SU-DHL-6 (cell line): ENCODE results near the gene TFIP11.

Experiments
- H2AFZ ChIP-seq: fragments of 200-600 bp; sonication (generic); 2 replicates; pipeline ENCODE4 v1.6.1; 2014; ENCODE audit warnings: low read depth, mild to moderate bottlenecking, moderate library complexity, mixed read lengths, antibody characterized with exemption, low read length; ENCODE audit not compliant: severe bottlenecking
- H3F3A ChIP-seq: fragments of 200-600 bp; shearing (Covaris generic); 2 replicates; pipeline ENCODE4 v1.6.0; 2016; ENCODE audit warnings: antibody characterized with exemption, mild to moderate bottlenecking; ENCODE audit not compliant: insufficient read depth
- H3K27ac ChIP-seq: fragments of 200-600 bp; sonication (generic); 2 replicates; pipeline ENCODE4 v1.5.1; 2016; ENCODE audit warnings: low read depth, mild to moderate bottlenecking, low read length, moderate library complexity, mixed read lengths
- H3K27me3 ChIP-seq: fragments of 200-600 bp; sonication (generic), shearing (Covaris generic); 2 replicates; pipeline ENCODE4 v1.6.0; 2014; ENCODE audit warnings: mild to moderate bottlenecking, low read length
- H3K36me3 ChIP-seq: fragments of 200-600 bp; sonication (generic); 2 replicates; pipeline ENCODE4 v1.6.1; 2014; ENCODE audit warnings: mild to moderate bottlenecking, low read length, mixed read lengths
- H3K4me2 ChIP-seq: fragments of 300-600, 200-600 bp; shearing (Covaris generic), sonication (generic); 2 replicates; pipeline ENCODE4 v1.6.0; 2014; ENCODE audit warnings: low read length, low read depth, mild to moderate bottlenecking; ENCODE audit not compliant: poor library complexity, severe bottlenecking
- H3K4me3 ChIP-seq: fragments of 200-600 bp; sonication (generic); 2 replicates; pipeline ENCODE4 v1.5.1; 2014; ENCODE audit warnings: antibody characterized with exemption, low read length, mild to moderate bottlenecking, mixed read lengths; ENCODE audit not compliant: insufficient read depth, poor library complexity, severe bottlenecking
- H3K79me2 ChIP-seq: fragments of 200-600 bp; sonication (generic); 2 replicates; pipeline ENCODE4 v1.6.1; 2014; ENCODE audit warnings: mild to moderate bottlenecking, low read length, moderate library complexity; ENCODE audit not compliant: insufficient read depth
- H3K9ac ChIP-seq: fragments of 200-600 bp; sonication (generic); 2 replicates; pipeline ENCODE4 v1.7.0; 2014; ENCODE audit warnings: mild to moderate bottlenecking, low read length
- H3K9me2 ChIP-seq: fragments of 200-600 bp; sonication (generic); replicated peaks from 2 replicates; pipeline ENCODE4 v1.6.1; 2014; ENCODE audit warnings: low read length; ENCODE audit not compliant: insufficient read depth
- H3K9me3 ChIP-seq: fragments of 200-600 bp; sonication (generic); 2 replicates; pipeline ENCODE4 v1.6.1; 2014; ENCODE audit warnings: low read length, mixed read lengths; ENCODE audit not compliant: insufficient read depth
- H4K20me1 ChIP-seq: fragments of 200-600 bp; sonication (generic); 2 replicates; pipeline ENCODE4 v1.6.1; 2014; ENCODE audit warnings: low read depth, mild to moderate bottlenecking, antibody characterized with exemption, low read length, moderate library complexity, mixed read lengths
- EZH2phosphoT487 ChIP-seq: fragments of 200-600 bp; sonication (generic), shearing (Covaris generic); conservative IDR thresholded peaks from 2 replicates; pipeline ENCODE4 v1.6.1; 2018; ENCODE audit warnings: mild to moderate bottlenecking, antibody characterized with exemption, low read length, moderate library complexity, mixed read lengths
- TF ChIP-seq, protein P1 (sequence below): fragments of 200-600 bp; sonication (generic); IDR thresholded peaks from one replicate; pipeline ENCODE4 v1.5.1; 2017; ENCODE audit warnings: antibody characterized with exemption, mild to moderate bottlenecking, low read length, moderate library complexity; ENCODE audit not compliant: insufficient read depth, poor library complexity, severe bottlenecking

Gene TFIP11

DNA sequence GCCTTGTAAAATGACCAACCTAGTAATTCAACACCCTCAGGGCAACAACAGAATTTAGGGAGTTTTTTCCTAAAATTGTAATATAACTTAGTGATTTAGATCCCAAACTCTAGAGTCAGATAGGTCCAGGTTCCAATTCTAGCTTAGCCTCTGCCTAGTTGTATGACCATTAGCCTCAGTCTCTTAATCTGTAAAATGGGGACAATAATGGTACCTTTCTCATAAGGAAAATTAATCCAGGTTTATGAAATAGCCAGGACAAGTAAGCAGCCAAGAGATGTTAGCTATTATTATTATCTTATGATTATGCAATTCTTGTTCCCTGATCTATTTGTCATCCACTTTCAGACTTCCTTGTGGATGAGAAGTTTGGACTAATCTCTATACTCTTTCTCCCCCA lies 4.1 kb downstream of the TFIP11 start:
- Histone ChIP-seq H2AFZ (no peak overlapping the region), H3K9me2 (no peaks in the 10 kb centered on the region), H3F3A (peaks cover 4% of the 10 kb centered on the region; the same call in 1 of the 2 replicates), H3K4me3 (no peak overlapping the region), H3K9ac (no peak overlapping the region), H4K20me1 (no peaks in the 10 kb centered on the region), H3K27ac (no peak overlapping the region), H3K79me2 (peaks cover 18% of the 10 kb centered on the region), H3K27me3 (no peaks in the 10 kb centered on the region), H3K9me3 (no peaks in the 10 kb centered on the region), H3K4me2 (no peak overlapping the region), H3K36me3 (peaks cover 16% of the 10 kb centered on the region)
- TF ChIP-seq, protein P1, sequence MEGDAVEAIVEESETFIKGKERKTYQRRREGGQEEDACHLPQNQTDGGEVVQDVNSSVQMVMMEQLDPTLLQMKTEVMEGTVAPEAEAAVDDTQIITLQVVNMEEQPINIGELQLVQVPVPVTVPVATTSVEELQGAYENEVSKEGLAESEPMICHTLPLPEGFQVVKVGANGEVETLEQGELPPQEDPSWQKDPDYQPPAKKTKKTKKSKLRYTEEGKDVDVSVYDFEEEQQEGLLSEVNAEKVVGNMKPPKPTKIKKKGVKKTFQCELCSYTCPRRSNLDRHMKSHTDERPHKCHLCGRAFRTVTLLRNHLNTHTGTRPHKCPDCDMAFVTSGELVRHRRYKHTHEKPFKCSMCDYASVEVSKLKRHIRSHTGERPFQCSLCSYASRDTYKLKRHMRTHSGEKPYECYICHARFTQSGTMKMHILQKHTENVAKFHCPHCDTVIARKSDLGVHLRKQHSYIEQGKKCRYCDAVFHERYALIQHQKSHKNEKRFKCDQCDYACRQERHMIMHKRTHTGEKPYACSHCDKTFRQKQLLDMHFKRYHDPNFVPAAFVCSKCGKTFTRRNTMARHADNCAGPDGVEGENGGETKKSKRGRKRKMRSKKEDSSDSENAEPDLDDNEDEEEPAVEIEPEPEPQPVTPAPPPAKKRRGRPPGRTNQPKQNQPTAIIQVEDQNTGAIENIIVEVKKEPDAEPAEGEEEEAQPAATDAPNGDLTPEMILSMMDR = no peak
- no peak for TF ChIP-seq EZH2phosphoT487

DNA sequence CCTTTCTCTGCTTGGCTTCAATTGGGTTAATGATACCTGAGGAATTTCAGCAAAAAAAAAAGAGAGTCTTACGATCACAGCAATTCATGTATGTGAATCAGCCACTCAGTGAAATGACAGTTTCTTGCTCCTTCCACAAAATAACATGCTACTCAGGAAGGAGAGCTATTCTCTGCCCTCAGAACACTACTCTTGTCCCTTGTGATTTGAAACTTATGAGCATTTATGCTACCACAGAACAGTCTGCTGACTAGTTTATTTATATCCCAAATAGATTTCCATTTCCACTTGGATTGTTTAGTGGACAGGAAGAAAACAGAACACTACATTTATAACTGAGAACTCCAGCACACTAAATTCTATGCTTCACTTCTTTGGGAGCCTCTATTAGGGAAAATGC lies 8.5 kb downstream of the TFIP11 start:
- no peak overlapping the region for H3K4me2 ChIP-seq
- no peak overlapping the region for H3K9ac ChIP-seq
- H3K27ac ChIP-seq = peak overlapping the region; percentile 49; the same call in 1 of the 2 replicates

DNA sequence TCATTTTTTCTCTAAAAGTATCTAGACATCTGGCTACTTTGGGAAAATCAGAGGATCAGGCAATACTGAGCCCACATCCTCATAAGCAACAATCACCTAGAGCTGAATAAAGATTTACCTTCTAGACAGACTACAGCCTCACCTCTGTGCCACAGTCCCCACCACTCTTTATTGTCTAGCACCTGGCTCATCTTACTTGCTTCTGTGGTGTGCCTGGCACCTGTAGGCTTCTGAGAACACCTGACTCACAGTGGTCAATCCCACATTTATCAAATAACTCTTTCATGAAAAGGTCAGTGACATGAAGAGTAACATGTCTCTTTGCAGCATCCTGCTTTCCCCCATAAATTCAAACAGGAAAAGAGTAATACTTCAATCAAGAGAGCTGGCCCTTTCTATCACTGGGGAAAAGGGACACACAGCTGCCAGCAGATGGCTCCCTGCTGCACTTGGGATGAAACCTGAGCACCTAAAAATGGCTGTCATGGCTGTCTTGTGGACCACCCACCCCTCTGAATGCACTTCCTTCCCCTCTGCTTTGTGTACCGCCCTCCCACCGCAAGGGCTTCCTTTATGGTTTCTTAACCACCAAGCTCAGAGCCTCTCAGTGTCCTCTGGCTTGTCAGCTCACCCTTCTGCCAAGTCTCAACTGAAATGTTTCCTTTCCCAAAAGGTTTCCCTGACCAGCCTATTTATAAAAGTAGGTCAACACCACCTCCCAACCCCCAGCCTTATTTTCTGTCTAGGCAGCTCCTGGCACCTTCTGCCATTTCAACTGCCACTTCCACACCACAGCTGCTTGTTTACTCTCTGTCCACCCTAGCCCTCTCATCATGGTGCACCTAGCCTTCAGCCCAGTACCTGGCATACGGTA lies 9.3 kb downstream of the TFIP11 start:
- peak overlapping the region; percentile 14; the same call in 1 of the 2 replicates for H3K9ac ChIP-seq

More for the DNA sequence above, 8.5 kb downstream of the TFIP11 start:
- H3K79me2 ChIP-seq = no peaks in the 10 kb centered on the region
- H4K20me1 ChIP-seq = no peaks in the 10 kb centered on the region
- no peaks in the 10 kb centered on the region for H3K9me2 ChIP-seq
- TF ChIP-seq, protein P1 = no peak
- TF ChIP-seq EZH2phosphoT487 = no peak
- no peaks in the 10 kb centered on the region for H3K27me3 ChIP-seq
- no peak overlapping the region for H3K4me3 ChIP-seq
- no peak overlapping the region for H2AFZ ChIP-seq
- peaks cover 4% of the 10 kb centered on the region; the same call in 1 of the 2 replicates for H3F3A ChIP-seq
- no peaks in the 10 kb centered on the region for H3K9me3 ChIP-seq
- H3K36me3 ChIP-seq = peaks cover 39% of the 10 kb centered on the region

More for the DNA sequence above, 9.3 kb downstream of the TFIP11 start:
- Histone ChIP-seq H3K9me3 (no peaks in the 10 kb centered on the region), H3K4me2 (peak overlapping the region; percentile 9), H4K20me1 (no peaks in the 10 kb centered on the region), H2AFZ (no peak overlapping the region), H3F3A (peaks cover 4% of the 10 kb centered on the region; the same call in 1 of the 2 replicates), H3K4me3 (no peak overlapping the region), H3K27ac (peak overlapping the region; percentile 49), H3K36me3 (peaks cover 39% of the 10 kb centered on the region), H3K79me2 (no peaks in the 10 kb centered on the region), H3K9me2 (no peaks in the 10 kb centered on the region), H3K27me3 (no peaks in the 10 kb centered on the region)
- no peak for TF ChIP-seq EZH2phosphoT487
- TF ChIP-seq, protein P1 = peak; percentile 79
